HL-60 (cell line): ENCODE measurements around the gene COMMD7.

Experiments
- DNase-seq, 2 experiments: peaks; one replicate each; pipeline ENCODE4 v3.0.0-alpha.2; 2010 to 2020; ENCODE audit warnings: low read depth in 1 of 2, low spot score in 1 of 2
- H3K27ac ChIP-seq: fragments of 250-450 bp; sonication (Bioruptor Pico); replicated peaks from 2 replicates; pipeline ENCODE4 v1.5.1; 2020; ENCODE audit warnings: mild to moderate bottlenecking, moderate library complexity
- H3K27me3 ChIP-seq: fragments of 250-450 bp; sonication (Bioruptor Pico); 2 replicates; pipeline ENCODE4 v1.5.1; 2021; ENCODE audit warnings: mild to moderate bottlenecking, moderate library complexity; ENCODE audit not compliant: insufficient read depth, poor library complexity, severe bottlenecking
- H3K4me3 ChIP-seq: replicated peaks from 2 replicates; pipeline ENCODE4 v1.5.1; 2011; ENCODE audit warnings: mild to moderate bottlenecking, control low read depth, low read length; ENCODE audit not compliant: insufficient read depth
- GABPA ChIP-seq: IDR thresholded peaks from 2 replicates; pipeline ENCODE4 v1.6.1; 2012; ENCODE audit warnings: low read depth
- POLR2AphosphoS5 ChIP-seq: IDR thresholded peaks from 2 replicates; pipeline ENCODE4 v1.6.1; 2012; ENCODE audit warnings: low read depth
- SPI1 ChIP-seq: IDR thresholded peaks from 2 replicates; pipeline ENCODE4 v1.6.1; 2012; ENCODE audit warnings: low read depth, mild to moderate bottlenecking, borderline replicate concordance
- TF ChIP-seq, protein P1 (sequence below): IDR thresholded peaks from one replicate; pipeline ENCODE4 v1.5.1; 2011; ENCODE audit warnings: low read length, control low read depth, inconsistent platforms; ENCODE audit not compliant: insufficient read depth
- TF ChIP-seq, protein P2 (sequence below): IDR thresholded peaks from 2 replicates; pipeline ENCODE4 v1.6.1; 2012; ENCODE audit warnings: low read depth; ENCODE audit not compliant: insufficient replicate concordance

Gene COMMD7

DNA sequence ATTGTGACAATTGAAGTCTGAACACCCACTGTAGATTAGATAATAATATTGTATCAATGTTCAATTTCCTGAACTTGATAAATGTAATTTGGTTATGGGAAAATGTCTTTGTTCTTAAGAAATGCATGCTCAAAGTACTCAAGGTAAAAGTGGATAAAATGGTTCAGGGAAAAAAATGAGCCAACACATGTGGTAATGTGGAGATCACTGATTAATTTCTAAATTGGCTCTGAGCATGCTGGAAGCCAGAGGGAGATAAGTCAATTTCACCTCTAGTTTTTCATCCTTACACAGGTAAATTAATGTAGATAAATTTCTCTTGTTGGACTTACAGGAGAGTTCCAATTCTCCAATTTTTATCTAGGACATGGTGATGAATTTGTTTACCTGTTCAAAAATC is 8.0 kb upstream of the COMMD7 start:
- TF ChIP-seq GABPA, result no peak
- TF ChIP-seq POLR2AphosphoS5, result no peak
- TF ChIP-seq, protein P1, sequence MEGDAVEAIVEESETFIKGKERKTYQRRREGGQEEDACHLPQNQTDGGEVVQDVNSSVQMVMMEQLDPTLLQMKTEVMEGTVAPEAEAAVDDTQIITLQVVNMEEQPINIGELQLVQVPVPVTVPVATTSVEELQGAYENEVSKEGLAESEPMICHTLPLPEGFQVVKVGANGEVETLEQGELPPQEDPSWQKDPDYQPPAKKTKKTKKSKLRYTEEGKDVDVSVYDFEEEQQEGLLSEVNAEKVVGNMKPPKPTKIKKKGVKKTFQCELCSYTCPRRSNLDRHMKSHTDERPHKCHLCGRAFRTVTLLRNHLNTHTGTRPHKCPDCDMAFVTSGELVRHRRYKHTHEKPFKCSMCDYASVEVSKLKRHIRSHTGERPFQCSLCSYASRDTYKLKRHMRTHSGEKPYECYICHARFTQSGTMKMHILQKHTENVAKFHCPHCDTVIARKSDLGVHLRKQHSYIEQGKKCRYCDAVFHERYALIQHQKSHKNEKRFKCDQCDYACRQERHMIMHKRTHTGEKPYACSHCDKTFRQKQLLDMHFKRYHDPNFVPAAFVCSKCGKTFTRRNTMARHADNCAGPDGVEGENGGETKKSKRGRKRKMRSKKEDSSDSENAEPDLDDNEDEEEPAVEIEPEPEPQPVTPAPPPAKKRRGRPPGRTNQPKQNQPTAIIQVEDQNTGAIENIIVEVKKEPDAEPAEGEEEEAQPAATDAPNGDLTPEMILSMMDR, result no peak
- TF ChIP-seq SPI1, result no peak
- TF ChIP-seq, protein P2, sequence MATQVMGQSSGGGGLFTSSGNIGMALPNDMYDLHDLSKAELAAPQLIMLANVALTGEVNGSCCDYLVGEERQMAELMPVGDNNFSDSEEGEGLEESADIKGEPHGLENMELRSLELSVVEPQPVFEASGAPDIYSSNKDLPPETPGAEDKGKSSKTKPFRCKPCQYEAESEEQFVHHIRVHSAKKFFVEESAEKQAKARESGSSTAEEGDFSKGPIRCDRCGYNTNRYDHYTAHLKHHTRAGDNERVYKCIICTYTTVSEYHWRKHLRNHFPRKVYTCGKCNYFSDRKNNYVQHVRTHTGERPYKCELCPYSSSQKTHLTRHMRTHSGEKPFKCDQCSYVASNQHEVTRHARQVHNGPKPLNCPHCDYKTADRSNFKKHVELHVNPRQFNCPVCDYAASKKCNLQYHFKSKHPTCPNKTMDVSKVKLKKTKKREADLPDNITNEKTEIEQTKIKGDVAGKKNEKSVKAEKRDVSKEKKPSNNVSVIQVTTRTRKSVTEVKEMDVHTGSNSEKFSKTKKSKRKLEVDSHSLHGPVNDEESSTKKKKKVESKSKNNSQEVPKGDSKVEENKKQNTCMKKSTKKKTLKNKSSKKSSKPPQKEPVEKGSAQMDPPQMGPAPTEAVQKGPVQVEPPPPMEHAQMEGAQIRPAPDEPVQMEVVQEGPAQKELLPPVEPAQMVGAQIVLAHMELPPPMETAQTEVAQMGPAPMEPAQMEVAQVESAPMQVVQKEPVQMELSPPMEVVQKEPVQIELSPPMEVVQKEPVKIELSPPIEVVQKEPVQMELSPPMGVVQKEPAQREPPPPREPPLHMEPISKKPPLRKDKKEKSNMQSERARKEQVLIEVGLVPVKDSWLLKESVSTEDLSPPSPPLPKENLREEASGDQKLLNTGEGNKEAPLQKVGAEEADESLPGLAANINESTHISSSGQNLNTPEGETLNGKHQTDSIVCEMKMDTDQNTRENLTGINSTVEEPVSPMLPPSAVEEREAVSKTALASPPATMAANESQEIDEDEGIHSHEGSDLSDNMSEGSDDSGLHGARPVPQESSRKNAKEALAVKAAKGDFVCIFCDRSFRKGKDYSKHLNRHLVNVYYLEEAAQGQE, result no peak
- no peak for DNase-seq
- H3K4me3 ChIP-seq, result no peak overlapping the region
- H3K27ac ChIP-seq, result no peak overlapping the region
- H3K27me3 ChIP-seq, result no peaks in the 10 kb centered on the region

DNA sequence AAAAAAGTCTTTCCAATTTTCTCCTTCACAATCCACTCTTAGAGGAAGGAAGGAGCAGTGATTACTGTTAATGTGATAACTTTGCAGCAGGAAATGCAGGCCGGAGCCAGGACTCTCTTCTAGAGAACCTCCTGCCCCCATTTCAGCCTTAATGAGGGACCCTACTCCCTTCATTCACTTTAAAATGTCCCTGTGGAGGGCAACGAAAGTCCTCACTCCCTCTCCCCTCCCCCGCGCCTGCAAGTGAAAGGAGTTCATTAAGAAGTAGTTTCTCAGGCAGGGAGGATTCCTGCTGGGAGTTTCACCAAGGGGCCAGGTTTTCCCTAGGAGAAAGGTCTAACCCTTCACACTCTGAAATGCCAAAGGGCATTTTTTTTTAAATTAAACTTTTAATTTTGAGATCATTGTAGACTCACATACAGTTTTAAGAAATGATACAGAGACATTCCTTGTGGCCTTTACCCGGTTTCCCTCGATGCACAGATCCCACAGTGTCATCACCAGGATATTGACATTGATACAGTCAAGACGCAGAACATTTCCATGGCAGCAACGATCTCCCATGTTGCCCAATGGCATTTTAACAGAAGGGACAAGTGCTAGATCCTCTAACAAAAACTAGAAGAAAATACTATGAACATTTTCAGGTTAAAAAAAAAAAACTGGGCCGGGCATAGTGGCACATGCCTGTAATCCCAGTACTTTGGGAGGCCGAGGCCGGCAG is 6.8 kb upstream of the COMMD7 start:
- TF ChIP-seq, protein P1, result no peak
- TF ChIP-seq SPI1 (no peak), POLR2AphosphoS5 (no peak), GABPA (no peak)
- TF ChIP-seq, protein P2, result no peak
- H3K27me3 ChIP-seq, result no peaks in the 10 kb centered on the region
- H3K4me3 ChIP-seq, result no peak overlapping the region
- no peak for DNase-seq
- no peak overlapping the region for H3K27ac ChIP-seq

DNA sequence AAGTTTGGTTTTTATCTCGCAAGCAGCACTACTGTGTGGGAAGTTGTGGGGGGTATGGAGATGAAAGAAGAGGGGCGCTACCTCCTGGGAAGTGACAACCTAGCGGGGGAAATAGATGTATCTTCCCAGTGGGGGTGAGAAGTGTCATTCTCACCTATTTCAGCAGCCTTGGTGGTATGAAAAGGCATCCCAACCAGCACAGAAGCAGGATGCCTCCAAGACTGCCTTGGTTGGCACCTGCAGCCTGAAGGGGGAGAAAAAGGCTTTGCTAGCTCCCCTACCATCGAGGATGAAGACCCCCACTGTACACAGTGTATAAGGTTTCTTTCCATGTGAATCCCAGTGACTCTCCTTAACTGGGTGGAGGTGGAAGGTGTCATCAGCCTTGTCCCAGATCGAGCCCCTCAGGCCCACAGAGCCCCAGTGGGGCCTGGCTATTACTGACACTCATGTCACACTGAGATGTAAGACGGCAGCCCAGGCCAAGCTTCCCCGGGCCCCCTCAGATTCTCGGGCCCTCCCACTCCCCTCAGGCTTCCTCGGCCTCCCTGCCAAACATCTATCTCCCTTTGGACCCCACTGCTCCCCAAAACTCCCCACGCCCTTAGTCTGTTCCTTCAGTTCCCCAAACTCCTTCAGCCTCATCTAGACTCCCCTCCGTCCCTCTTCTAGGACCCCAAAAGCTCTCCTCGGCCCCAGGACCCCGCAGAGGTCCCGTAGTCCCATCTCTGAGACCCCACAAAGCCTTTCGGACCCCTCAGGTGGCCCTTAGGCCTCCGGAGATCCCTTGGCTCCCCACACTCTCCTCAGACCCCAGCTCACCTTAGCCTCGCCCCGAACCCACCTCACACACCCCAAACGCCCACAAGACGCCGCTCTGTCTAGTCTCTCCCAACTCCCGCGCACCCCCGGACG is 688 bp downstream of the COMMD7 start:
- TF ChIP-seq, protein P2, result peak; percentile 10
- TF ChIP-seq POLR2AphosphoS5, result no peak
- TF ChIP-seq, protein P1, result no peak
- peak overlapping the region; percentile 95 for H3K4me3 ChIP-seq
- peak overlapping the region; percentile 65 for H3K27ac ChIP-seq
- H3K27me3 ChIP-seq, result no peaks in the 10 kb centered on the region
- no peak for DNase-seq
